Hepatocyte (in vitro differentiated cells): ENCODE results near the gene TMEM273. TPM values are rescaled to one million over a fixed set of nuclear protein-coding genes. Genes with fewer than 3 reads are reported as not detected.

Experiments used
- DNase-seq: peaks from one replicate; pipeline ENCODE4 v3.0.0-alpha.2; 2016; ENCODE audit warnings: low spot score
- H2AFZ ChIP-seq: fragments of 200-600 bp; sonication (generic); 2 replicates; pipeline ENCODE4 v1.6.0; 2016; ENCODE audit warnings: antibody characterized with exemption, mild to moderate bottlenecking
- H3K27ac ChIP-seq: fragments of 200-600 bp; sonication (generic); 2 replicates; pipeline ENCODE4 v1.5.1; 2016; ENCODE audit warnings: mild to moderate bottlenecking
- H3K27me3 ChIP-seq: fragments of 200-600 bp; sonication (generic); 2 replicates; pipeline ENCODE4 v1.6.1; 2016
- H3K36me3 ChIP-seq: fragments of 200-600 bp; sonication (generic); replicated peaks from 2 replicates; pipeline ENCODE4 v1.5.1; 2016; ENCODE audit warnings: low read depth; ENCODE audit not compliant: insufficient read depth
- H3K4me1 ChIP-seq: fragments of 200-600 bp; sonication (generic); 2 replicates; pipeline ENCODE4 v1.5.1; 2016; ENCODE audit warnings: mild to moderate bottlenecking, moderate library complexity; ENCODE audit not compliant: insufficient read depth
- H3K4me2 ChIP-seq: fragments of 200-600 bp; sonication (generic); 2 replicates; pipeline ENCODE4 v1.6.0; 2016
- H3K4me3 ChIP-seq: fragments of 200-600 bp; sonication (generic); 2 replicates; pipeline ENCODE4 v1.5.1; 2016; ENCODE audit warnings: mild to moderate bottlenecking
- H3K79me2 ChIP-seq: fragments of 200-600 bp; sonication (generic); 2 replicates; pipeline ENCODE4 v1.6.0; 2017; ENCODE audit warnings: mild to moderate bottlenecking
- H3K9me2 ChIP-seq: fragments of 200-600 bp; sonication (generic); replicated peaks from 2 replicates; pipeline ENCODE4 v1.6.0; 2017; ENCODE audit warnings: mild to moderate bottlenecking; ENCODE audit not compliant: insufficient read depth
- H3K9me3 ChIP-seq: fragments of 200-600 bp; sonication (generic); 2 replicates; pipeline ENCODE4 v1.5.1; 2016; ENCODE audit warnings: low read depth, mild to moderate bottlenecking
- H4K20me1 ChIP-seq: fragments of 200-600 bp; sonication (generic); 2 replicates; pipeline ENCODE4 v1.6.0; 2016; ENCODE audit warnings: mild to moderate bottlenecking; ENCODE audit not compliant: insufficient read depth, poor library complexity, severe bottlenecking
- EZH2 ChIP-seq: fragments of 200-600 bp; sonication (generic); IDR thresholded peaks from 2 replicates; pipeline ENCODE4 v1.6.1; 2016; ENCODE audit warnings: antibody characterized with exemption, mild to moderate bottlenecking, borderline replicate concordance
- EZH2phosphoT487 ChIP-seq: fragments of 200-600 bp; sonication (generic); IDR thresholded peaks from one replicate; pipeline ENCODE4 v1.6.1; 2018; ENCODE audit warnings: antibody characterized with exemption, mild to moderate bottlenecking, low read depth, moderate library complexity; ENCODE audit not compliant: unreplicated experiment, severe bottlenecking
- WGBS: methylation state at CpG from one replicate; pipeline ENCODE4 v1.1.6; 2016; ENCODE audit warnings: low lambda C conversion rate; ENCODE audit errors: missing lambda C conversion rate; 5-methylcytosine and 5-hydroxymethylcytosine counted together
- polyA plus RNA-seq: library from polyadenylated mRNA; unstranded; fragments of >200 nt; fragmentation: Nextera tagmentation; extraction: Ambion mirVana; gene quantifications from 2 replicates; pipeline ENCODE4 v1.2.1, GENCODE V29; 2016
- total RNA-seq: library from RNA; depleted of rRNA; stranded (reverse); fragments of >200 nt; gene quantifications from 2 replicates; pipeline ENCODE4 v1.2.3, GENCODE V29; 2014
- TF ChIP-seq, protein P1 (sequence below): fragments of 200-600 bp; sonication (generic); IDR thresholded peaks from 2 replicates; pipeline ENCODE4 v1.5.1; 2016; ENCODE audit warnings: antibody characterized with exemption, mild to moderate bottlenecking; ENCODE audit not compliant: poor library complexity

TMEM273 gene
- total and polyA plus RNA-seq, 2 experiments from 2014 or later = 0.27 TPM; not detected in 1

DNA sequence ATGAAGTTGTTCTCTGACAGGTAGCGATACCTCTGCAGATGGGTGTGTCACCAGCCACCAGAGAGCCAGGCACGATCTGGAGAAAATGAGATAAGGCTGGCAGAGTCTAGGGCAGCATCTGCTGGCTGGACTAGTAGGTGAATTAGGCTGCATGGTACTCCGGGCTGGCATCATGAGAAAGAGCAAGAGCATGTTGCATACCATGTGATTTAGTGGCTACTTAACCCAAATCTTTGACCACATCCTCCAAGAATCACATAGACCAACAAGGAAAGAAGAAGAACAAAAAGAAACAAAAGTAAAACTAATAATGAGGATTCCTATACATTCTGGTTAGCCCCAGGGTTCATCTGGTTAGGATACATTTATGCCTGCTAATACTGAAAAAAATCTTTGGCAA lies 31.0 kb downstream of the TMEM273 start:
- Histone ChIP-seq H3K79me2 (no peaks in the 10 kb centered on the region), H4K20me1 (no peaks in the 10 kb centered on the region), H3K4me3 (no peak overlapping the region), H2AFZ (no peak overlapping the region), H3K27me3 (peaks cover 26% of the 10 kb centered on the region), H3K9me2 (no peaks in the 10 kb centered on the region), H3K4me2 (no peak overlapping the region), H3K9me3 (no peaks in the 10 kb centered on the region), H3K4me1 (no peaks in the 10 kb centered on the region), H3K27ac (no peak overlapping the region), H3K36me3 (no peaks in the 10 kb centered on the region)
- TF ChIP-seq EZH2 (no peak), EZH2phosphoT487 (no peak)
- TF ChIP-seq, protein P1, sequence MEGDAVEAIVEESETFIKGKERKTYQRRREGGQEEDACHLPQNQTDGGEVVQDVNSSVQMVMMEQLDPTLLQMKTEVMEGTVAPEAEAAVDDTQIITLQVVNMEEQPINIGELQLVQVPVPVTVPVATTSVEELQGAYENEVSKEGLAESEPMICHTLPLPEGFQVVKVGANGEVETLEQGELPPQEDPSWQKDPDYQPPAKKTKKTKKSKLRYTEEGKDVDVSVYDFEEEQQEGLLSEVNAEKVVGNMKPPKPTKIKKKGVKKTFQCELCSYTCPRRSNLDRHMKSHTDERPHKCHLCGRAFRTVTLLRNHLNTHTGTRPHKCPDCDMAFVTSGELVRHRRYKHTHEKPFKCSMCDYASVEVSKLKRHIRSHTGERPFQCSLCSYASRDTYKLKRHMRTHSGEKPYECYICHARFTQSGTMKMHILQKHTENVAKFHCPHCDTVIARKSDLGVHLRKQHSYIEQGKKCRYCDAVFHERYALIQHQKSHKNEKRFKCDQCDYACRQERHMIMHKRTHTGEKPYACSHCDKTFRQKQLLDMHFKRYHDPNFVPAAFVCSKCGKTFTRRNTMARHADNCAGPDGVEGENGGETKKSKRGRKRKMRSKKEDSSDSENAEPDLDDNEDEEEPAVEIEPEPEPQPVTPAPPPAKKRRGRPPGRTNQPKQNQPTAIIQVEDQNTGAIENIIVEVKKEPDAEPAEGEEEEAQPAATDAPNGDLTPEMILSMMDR = no peak
- no peak for DNase-seq
- WGBS = 95% methylated on average over 3 of the region's 3 CpGs

DNA sequence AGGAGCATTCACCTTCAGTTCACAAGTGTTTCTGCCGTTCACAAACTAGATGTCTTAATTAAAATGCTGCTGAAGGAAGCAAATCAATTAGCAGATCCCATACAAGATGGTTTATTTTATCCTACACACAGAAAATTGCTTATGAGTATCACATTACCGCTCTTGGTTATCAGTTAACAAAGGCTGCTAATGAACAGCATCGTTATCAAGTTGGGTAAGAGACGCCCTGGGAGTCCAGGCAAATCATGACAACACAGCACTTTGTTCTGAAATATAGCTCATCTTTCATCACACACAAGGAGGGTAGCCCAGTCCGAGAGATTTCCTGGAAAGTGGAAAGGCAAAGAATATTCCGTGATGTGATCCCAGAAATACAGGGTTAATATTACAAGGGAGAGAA lies 33.5 kb downstream of the TMEM273 start:
- Histone ChIP-seq H3K4me2 (no peak overlapping the region), H3K27ac (no peak overlapping the region), H3K9me3 (no peaks in the 10 kb centered on the region), H4K20me1 (no peaks in the 10 kb centered on the region), H3K36me3 (no peaks in the 10 kb centered on the region), H3K9me2 (no peaks in the 10 kb centered on the region), H3K4me3 (no peak overlapping the region), H2AFZ (no peak overlapping the region), H3K27me3 (peaks cover 22% of the 10 kb centered on the region), H3K4me1 (no peaks in the 10 kb centered on the region), H3K79me2 (no peaks in the 10 kb centered on the region)
- 89% methylated on average over 6 of the region's 6 CpGs for WGBS
- DNase-seq = no peak
- TF ChIP-seq EZH2 (no peak), EZH2phosphoT487 (no peak)
- TF ChIP-seq, protein P1 = no peak

DNA sequence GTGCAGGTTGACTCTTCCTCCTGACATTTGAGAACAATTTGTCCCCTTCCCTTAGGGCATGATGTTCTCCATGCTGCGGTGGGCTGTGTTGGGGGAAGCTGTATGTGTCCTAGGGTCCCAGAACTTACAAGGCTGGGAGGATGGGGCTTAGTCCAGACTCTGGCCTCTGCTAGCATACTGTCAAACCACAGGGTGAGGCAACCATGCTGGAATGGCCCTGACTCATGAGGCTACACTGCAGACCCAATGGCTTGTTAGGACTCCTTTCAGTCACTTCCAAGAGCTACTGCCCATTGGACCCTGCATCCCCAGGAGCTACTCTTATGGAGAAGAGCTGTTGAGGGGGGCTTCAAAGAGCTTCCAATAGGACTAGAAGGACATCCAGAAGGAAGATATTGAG lies 34.2 kb downstream of the TMEM273 start:
- no peak for DNase-seq
- no peaks in the 10 kb centered on the region for H3K9me3 ChIP-seq
- H4K20me1 ChIP-seq = no peaks in the 10 kb centered on the region
- peaks cover 21% of the 10 kb centered on the region for H3K27me3 ChIP-seq
- no peak overlapping the region for H3K4me2 ChIP-seq
- no peaks in the 10 kb centered on the region for H3K36me3 ChIP-seq
- H3K9me2 ChIP-seq = no peaks in the 10 kb centered on the region
- H3K4me1 ChIP-seq = no peaks in the 10 kb centered on the region
- WGBS = 92% methylated on average over 1 of the region's 1 CpG
- no peak overlapping the region for H3K4me3 ChIP-seq
- H2AFZ ChIP-seq = no peak overlapping the region
- TF ChIP-seq, protein P1 = no peak
- no peak for TF ChIP-seq EZH2
- TF ChIP-seq EZH2phosphoT487 = no peak
- H3K79me2 ChIP-seq = no peaks in the 10 kb centered on the region
- H3K27ac ChIP-seq = no peak overlapping the region

DNA sequence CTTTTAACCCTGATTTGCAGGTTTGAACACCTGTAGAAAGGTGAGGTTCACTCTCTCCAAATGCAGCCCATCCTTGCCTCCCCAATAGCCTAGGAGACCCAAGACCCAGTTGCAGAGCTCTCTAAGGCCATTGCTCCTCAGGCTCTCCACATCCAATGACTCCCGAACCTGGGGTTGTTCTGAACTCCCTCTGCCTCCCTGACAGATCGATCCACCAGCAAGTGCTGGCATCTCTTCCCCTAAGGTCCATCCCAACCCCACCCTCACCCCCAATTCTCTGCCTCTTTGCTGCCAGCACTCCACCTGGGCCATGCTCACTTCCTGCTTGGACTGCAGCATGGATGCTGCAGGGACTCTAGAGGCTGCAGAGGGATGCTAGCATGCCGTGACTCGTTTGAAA lies 35.1 kb downstream of the TMEM273 start:
- 69% methylated on average over 4 of the region's 4 CpGs for WGBS
- Histone ChIP-seq H4K20me1 (no peaks in the 10 kb centered on the region), H3K9me2 (no peaks in the 10 kb centered on the region), H3K4me2 (no peak overlapping the region), H3K27me3 (peaks cover 21% of the 10 kb centered on the region), H3K9me3 (no peaks in the 10 kb centered on the region), H3K27ac (no peak overlapping the region), H3K4me1 (no peaks in the 10 kb centered on the region), H3K4me3 (no peak overlapping the region), H3K36me3 (no peaks in the 10 kb centered on the region), H2AFZ (no peak overlapping the region), H3K79me2 (no peaks in the 10 kb centered on the region)
- no peak for DNase-seq
- no peak for TF ChIP-seq EZH2phosphoT487
- TF ChIP-seq, protein P1 = no peak
- TF ChIP-seq EZH2 = no peak
